GM12878 (cell line): ENCODE results near the gene PRPF6. TPM values are rescaled to one million over a fixed set of nuclear protein-coding genes. Genes with fewer than 3 reads are reported as not detected.

Source experiments
- ATAC-seq: fragments of 200-7000 bp; cut with Tn5 transposase; 3 replicates; pipeline ENCODE4 v1.9.1; 2020; ENCODE audit warnings: mild to moderate bottlenecking, moderate library complexity
- BruUV-seq: library from RNA; stranded (reverse); fragments of 400-500 nt; replicated peaks from 2 replicates; lab custom pipeline; 2021; lab: Mats Ljungman, UMichigan
- CTCF ChIA-PET: fragments of 300-600 bp; sonication (Branson Sonifier 250); formaldehyde crosslinking; extraction: SDS; loops from one replicate; lab custom pipeline; 2021; ENCODE audit warnings: inconsistent platforms; lab: Yijun Ruan, JAX
- POLR2A ChIA-PET: fragments of 350-600 bp; formaldehyde crosslinking; extraction: SDS; loops from one replicate; lab custom pipeline; 2021; ENCODE audit warnings: inconsistent platforms; lab: Charles Lee
- RAD21 ChIA-PET: fragments of 300-600 bp; sonication (Branson Sonifier 250); formaldehyde crosslinking; loops from one replicate; lab custom pipeline; 2023; ENCODE audit warnings: antibody characterized with exemption; ENCODE audit not compliant: unreplicated experiment; lab: Charles Lee
- SMC1A ChIA-PET: fragments of 300-600 bp; sonication (Branson Sonifier 250); formaldehyde crosslinking; loops from one replicate; lab custom pipeline; 2023; ENCODE audit not compliant: unreplicated experiment, uncharacterized antibody; lab: Charles Lee
- DNase-seq: peaks from one replicate; pipeline ENCODE4 v3.0.0-alpha.2; 2011; ENCODE audit warnings: low read depth, low spot score
- FAIRE-seq: peaks from 3 replicates; lab custom pipeline; 2011; peaks lifted over from hg19 to GRCh38; lab: Jason Lieb, UNC
- H2AFZ ChIP-seq: 2 replicates; pipeline ENCODE4 v1.6.0; 2011; ENCODE audit warnings: low read depth, low read length, control low read depth; ENCODE audit not compliant: control insufficient read depth
- H3K27ac ChIP-seq: 2 replicates; pipeline ENCODE4 v1.5.1; 2011; ENCODE audit warnings: control low read depth; ENCODE audit not compliant: control insufficient read depth, insufficient read depth
- H3K27me3 ChIP-seq, 2 experiments: replicated peaks in 1 of 2; 2 replicates each; pipeline versions ENCODE4 v1.6.0 to v1.6.1; 2011; ENCODE audit warnings: low read length in 1 of 2; ENCODE audit not compliant: control insufficient read depth in 2 of 2, insufficient read depth in 2 of 2
- H3K36me3 ChIP-seq, 2 experiments: 2 replicates each; pipeline ENCODE4 v1.5.1; 2011; ENCODE audit warnings: low read length in 1 of 2; ENCODE audit not compliant: control insufficient read depth in 2 of 2, insufficient read depth in 2 of 2
- H3K4me1 ChIP-seq: 2 replicates; pipeline ENCODE4 v1.6.1; 2011; ENCODE audit warnings: mild to moderate bottlenecking, low read length, moderate library complexity, mixed read lengths; ENCODE audit not compliant: control insufficient read depth, insufficient read depth
- H3K4me2 ChIP-seq: 2 replicates; pipeline ENCODE4 v1.6.0; 2011; ENCODE audit warnings: control low read depth; ENCODE audit not compliant: control insufficient read depth, insufficient read depth
- H3K4me3 ChIP-seq: fragments of 200-600 bp; sonication (generic); 2 replicates; pipeline ENCODE4 v1.5.1; 2016
- H3K79me2 ChIP-seq: 2 replicates; pipeline ENCODE4 v1.6.0; 2011; ENCODE audit warnings: low read length; ENCODE audit not compliant: control insufficient read depth, insufficient read depth
- H3K9ac ChIP-seq: 2 replicates; pipeline ENCODE4 v1.8.0; 2011; ENCODE audit warnings: low read length, control low read depth, mixed read lengths; ENCODE audit not compliant: control insufficient read depth, insufficient read depth
- H3K9me3 ChIP-seq: replicated peaks from 3 replicates; pipeline ENCODE4 v1.5.1; 2011; ENCODE audit warnings: mild to moderate bottlenecking, low read length; ENCODE audit not compliant: control insufficient read depth, insufficient read depth
- H4K20me1 ChIP-seq: 2 replicates; pipeline ENCODE4 v1.6.0; 2011; ENCODE audit not compliant: control insufficient read depth, insufficient read depth
- BHLHE40 ChIP-seq, 2 experiments: fragments of 450-650 bp in 1 of 2; IDR thresholded peaks; 2 replicates each; pipeline ENCODE4 v1.6.1; 2011 to 2017; ENCODE audit warnings: low read depth in 2 of 2, borderline replicate concordance in 1 of 2, improper control_type of control experiment in 1 of 2, low read length in 1 of 2, mild to moderate bottlenecking in 1 of 2
- IRF4 ChIP-seq: IDR thresholded peaks from 2 replicates; pipeline ENCODE4 v1.6.1; 2011; ENCODE audit warnings: low read depth, low read length
- NBN ChIP-seq: fragments of 450-650 bp; IDR thresholded peaks from 2 replicates; pipeline ENCODE4 v1.6.1; 2016
- NR2F1 ChIP-seq: fragments of 450-650 bp; conservative IDR thresholded peaks from 2 replicates; pipeline ENCODE4 v1.6.1; 2017; ENCODE audit warnings: mild to moderate bottlenecking
- RAD21 ChIP-seq: IDR thresholded peaks from 2 replicates; pipeline ENCODE4 v1.6.1; 2011; ENCODE audit warnings: mild to moderate bottlenecking, low read depth, low read length, moderate library complexity; ENCODE audit not compliant: insufficient read depth
- RUNX3 ChIP-seq: IDR thresholded peaks from 2 replicates; pipeline ENCODE4 v1.6.1; 2012; ENCODE audit warnings: low read length, inconsistent platforms
- STAT1 ChIP-seq: fragments of 450-650 bp; conservative IDR thresholded peaks from 2 replicates; pipeline ENCODE4 v1.6.1; 2014; ENCODE audit warnings: antibody characterized with exemption, mild to moderate bottlenecking
- TCF12 ChIP-seq: IDR thresholded peaks from 2 replicates; pipeline ENCODE4 v1.6.1; 2011; ENCODE audit warnings: low read depth, mild to moderate bottlenecking, low read length
- ZNF274 ChIP-seq: IDR thresholded peaks from one replicate; pipeline ENCODE4 v1.8.0; 2011; ENCODE audit not compliant: insufficient read length, insufficient read depth
- WGBS: methylation state at CpG from one replicate; pipeline ENCODE4 v1.1.6; 2016; ENCODE audit warnings: low lambda C conversion rate; ENCODE audit not compliant: insufficient replicate concordance, insufficient coverage; ENCODE audit errors: missing lambda C conversion rate; 5-methylcytosine and 5-hydroxymethylcytosine counted together
- in situ Hi-C: fragments of 300-500 bp; cut with MboI; formaldehyde crosslinking; loops from 9 replicates; pipeline ENCODE4 v1.14.3; 2018; ENCODE audit warnings: mixed read lengths
- intact Hi-C: fragments of 100-400 bp; cut with micrococcal nuclease; formaldehyde crosslinking; loops from one replicate; pipeline ENCODE4 v1.14.2; 2022; ENCODE audit not compliant: unreplicated experiment
- polyA plus RNA-seq, 11 experiments: library from polyadenylated mRNA; depleted of rRNA in 4 of 11; unstranded in 6 of 11; stranded (reverse) in 5 of 11; fragments of >200 nt; fragmentation: Nextera tagmentation in 4 of 11; fragmentation: Illumina TruSeq in 1 of 11; extraction: Ambion mirVana in 4 of 11; extraction: Trizol in 1 of 11; gene quantifications; 1 replicate in 1 of 11; 2 replicates in 10 of 11; pipeline versions ENCODE4 v1.2.1 to v1.2.3, GENCODE V29; 2011 to 2016; ENCODE audit warnings: inconsistent platforms in 2 of 11, missing spikeins in 2 of 11, low read depth in 1 of 11
- total RNA-seq, 4 experiments: library from RNA; depleted of rRNA in 3 of 4; stranded (reverse); fragments of >200 nt in 3 of 4; fragmentation: Illumina TruSeq in 1 of 4; extraction: Trizol in 1 of 4; gene quantifications; 2 replicates each; pipeline versions ENCODE4 v1.2.1 to v1.2.3, GENCODE V29; 2013 to 2021
- TF ChIP-seq, protein P1 (sequence below): IDR thresholded peaks from 2 replicates; pipeline ENCODE4 v1.6.1; 2012; ENCODE audit warnings: low read depth, low read length, improper control_type of control experiment
- TF ChIP-seq, protein P2 (sequence below): IDR thresholded peaks from 2 replicates; pipeline ENCODE4 v1.6.1; 2011; ENCODE audit warnings: borderline replicate concordance, low read depth, mild to moderate bottlenecking, moderate library complexity, mixed read lengths, low read length; ENCODE audit not compliant: insufficient read depth; ENCODE audit errors: extremely low read length
- TF ChIP-seq, protein P3 (sequence below): fragments of 450-650 bp; IDR thresholded peaks from 2 replicates; pipeline ENCODE4 v1.6.1; 2017; ENCODE audit warnings: mild to moderate bottlenecking, moderate library complexity
- TF ChIP-seq, protein P4 (sequence below): IDR thresholded peaks from 2 replicates; pipeline ENCODE4 v1.6.1; 2011; ENCODE audit warnings: borderline replicate concordance, low read depth, mild to moderate bottlenecking, moderate library complexity, low read length; ENCODE audit not compliant: insufficient read depth, poor library complexity, severe bottlenecking

The PRPF6 gene
- total and polyA plus RNA-seq, 10 of the 15 experiments (the other 5 are each of a cell fraction or from before 2014, with no cell fraction given): 5.0 to 102 (median 71.3) TPM

GRCh38 chr20:64009811-64010387 lies 29.0 kb downstream of the PRPF6 start (continued):
- TF ChIP-seq, protein P1, sequence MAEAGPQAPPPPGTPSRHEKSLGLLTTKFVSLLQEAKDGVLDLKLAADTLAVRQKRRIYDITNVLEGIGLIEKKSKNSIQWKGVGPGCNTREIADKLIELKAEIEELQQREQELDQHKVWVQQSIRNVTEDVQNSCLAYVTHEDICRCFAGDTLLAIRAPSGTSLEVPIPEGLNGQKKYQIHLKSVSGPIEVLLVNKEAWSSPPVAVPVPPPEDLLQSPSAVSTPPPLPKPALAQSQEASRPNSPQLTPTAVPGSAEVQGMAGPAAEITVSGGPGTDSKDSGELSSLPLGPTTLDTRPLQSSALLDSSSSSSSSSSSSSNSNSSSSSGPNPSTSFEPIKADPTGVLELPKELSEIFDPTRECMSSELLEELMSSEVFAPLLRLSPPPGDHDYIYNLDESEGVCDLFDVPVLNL: no peak
- TF ChIP-seq, protein P2, sequence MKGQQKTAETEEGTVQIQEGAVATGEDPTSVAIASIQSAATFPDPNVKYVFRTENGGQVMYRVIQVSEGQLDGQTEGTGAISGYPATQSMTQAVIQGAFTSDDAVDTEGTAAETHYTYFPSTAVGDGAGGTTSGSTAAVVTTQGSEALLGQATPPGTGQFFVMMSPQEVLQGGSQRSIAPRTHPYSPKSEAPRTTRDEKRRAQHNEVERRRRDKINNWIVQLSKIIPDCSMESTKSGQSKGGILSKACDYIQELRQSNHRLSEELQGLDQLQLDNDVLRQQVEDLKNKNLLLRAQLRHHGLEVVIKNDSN: no peak
- no peak for TF ChIP-seq STAT1

- Histone ChIP-seq H4K20me1 (no peaks in the 10 kb centered on the region), H3K36me3 (peaks cover 38 to 59% of the 10 kb centered on the region in 2 experiments), H2AFZ (no peak overlapping the region), H3K9ac (peak overlapping the region; percentile 36; the same call in 1 of the 2 replicates), H3K79me2 (peaks cover 9% of the 10 kb centered on the region), H3K27ac (peak overlapping the region; percentile 94), H3K4me1 (peaks cover 27% of the 10 kb centered on the region), H3K4me2 (no peak overlapping the region), H3K9me3 (peaks cover 52% of the 10 kb centered on the region), H3K27me3 (no peaks in the 10 kb centered on the region), H3K4me3 (no peak overlapping the region)
- CTCF ChIA-PET: interaction anchor here (0.8 to 1.3 kb wide), 3 partner anchors 26 to 46 kb away, joined by 3 to 5 read pairs (median 3); partner anchors contain the start of gene PRPF6
- RAD21 ChIA-PET: interaction anchor here (1.2 to 1.3 kb wide), 2 partner anchors 26 to 45 kb away, joined by 4 read pairs; no protein-coding TSS in a partner anchor
- intact Hi-C loops (loop anchor here (1.0 kb wide), 1 partner anchor 29 kb away; the partner anchor contains the start of gene PRPF6), in situ Hi-C loops (no loop called here)
- DNase-seq (peak; percentile 31), FAIRE-seq (peak; percentile 71), ATAC-seq (peak; percentile 76)
- no TSS peak for BruUV-seq
- SMC1A ChIA-PET: interaction anchor here (0.6 to 1.6 kb wide), 4 partner anchors 21 to 47 kb away, joined by 3 to 15 read pairs (median 7); partner anchors contain the start of genes C20orf204, PRPF6 and SAMD10
- POLR2A ChIA-PET: interaction anchor here (1.0 kb wide), 1 partner anchor 26 kb away, joined by 3 read pairs; no protein-coding TSS in a partner anchor
- 62% methylated on average over 8 of the region's 8 CpGs for WGBS
- peak; percentile 63; the same call in 1 of the 2 replicates for TF ChIP-seq TCF12
- TF ChIP-seq IRF4: peak; percentile 75; the same call in 1 of the 2 replicates
- TF ChIP-seq, protein P3, sequence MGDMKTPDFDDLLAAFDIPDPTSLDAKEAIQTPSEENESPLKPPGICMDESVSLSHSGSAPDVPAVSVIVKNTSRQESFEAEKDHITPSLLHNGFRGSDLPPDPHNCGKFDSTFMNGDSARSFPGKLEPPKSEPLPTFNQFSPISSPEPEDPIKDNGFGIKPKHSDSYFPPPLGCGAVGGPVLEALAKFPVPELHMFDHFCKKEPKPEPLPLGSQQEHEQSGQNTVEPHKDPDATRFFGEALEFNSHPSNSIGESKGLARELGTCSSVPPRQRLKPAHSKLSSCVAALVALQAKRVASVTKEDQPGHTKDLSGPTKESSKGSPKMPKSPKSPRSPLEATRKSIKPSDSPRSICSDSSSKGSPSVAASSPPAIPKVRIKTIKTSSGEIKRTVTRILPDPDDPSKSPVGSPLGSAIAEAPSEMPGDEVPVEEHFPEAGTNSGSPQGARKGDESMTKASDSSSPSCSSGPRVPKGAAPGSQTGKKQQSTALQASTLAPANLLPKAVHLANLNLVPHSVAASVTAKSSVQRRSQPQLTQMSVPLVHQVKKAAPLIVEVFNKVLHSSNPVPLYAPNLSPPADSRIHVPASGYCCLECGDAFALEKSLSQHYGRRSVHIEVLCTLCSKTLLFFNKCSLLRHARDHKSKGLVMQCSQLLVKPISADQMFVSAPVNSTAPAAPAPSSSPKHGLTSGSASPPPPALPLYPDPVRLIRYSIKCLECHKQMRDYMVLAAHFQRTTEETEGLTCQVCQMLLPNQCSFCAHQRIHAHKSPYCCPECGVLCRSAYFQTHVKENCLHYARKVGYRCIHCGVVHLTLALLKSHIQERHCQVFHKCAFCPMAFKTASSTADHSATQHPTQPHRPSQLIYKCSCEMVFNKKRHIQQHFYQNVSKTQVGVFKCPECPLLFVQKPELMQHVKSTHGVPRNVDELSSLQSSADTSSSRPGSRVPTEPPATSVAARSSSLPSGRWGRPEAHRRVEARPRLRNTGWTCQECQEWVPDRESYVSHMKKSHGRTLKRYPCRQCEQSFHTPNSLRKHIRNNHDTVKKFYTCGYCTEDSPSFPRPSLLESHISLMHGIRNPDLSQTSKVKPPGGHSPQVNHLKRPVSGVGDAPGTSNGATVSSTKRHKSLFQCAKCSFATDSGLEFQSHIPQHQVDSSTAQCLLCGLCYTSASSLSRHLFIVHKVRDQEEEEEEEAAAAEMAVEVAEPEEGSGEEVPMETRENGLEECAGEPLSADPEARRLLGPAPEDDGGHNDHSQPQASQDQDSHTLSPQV: peak; percentile 94; the same call in 1 of the 2 replicates
- TF ChIP-seq NBN: no peak
- TF ChIP-seq, protein P4, sequence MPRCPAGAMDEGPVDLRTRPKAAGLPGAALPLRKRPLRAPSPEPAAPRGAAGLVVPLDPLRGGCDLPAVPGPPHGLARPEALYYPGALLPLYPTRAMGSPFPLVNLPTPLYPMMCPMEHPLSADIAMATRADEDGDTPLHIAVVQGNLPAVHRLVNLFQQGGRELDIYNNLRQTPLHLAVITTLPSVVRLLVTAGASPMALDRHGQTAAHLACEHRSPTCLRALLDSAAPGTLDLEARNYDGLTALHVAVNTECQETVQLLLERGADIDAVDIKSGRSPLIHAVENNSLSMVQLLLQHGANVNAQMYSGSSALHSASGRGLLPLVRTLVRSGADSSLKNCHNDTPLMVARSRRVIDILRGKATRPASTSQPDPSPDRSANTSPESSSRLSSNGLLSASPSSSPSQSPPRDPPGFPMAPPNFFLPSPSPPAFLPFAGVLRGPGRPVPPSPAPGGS: peak; percentile 21
- no peak for TF ChIP-seq NR2F1
- no peak for TF ChIP-seq ZNF274
- TF ChIP-seq RAD21: no peak
- TF ChIP-seq BHLHE40 (IDR thresholded peaks at IDR 0.05; ENCODE audit: borderline replicate concordance in 1 of 2, low read depth in 2 of 2, low read length in 1 of 2): peak; percentile 68 to 81
- TF ChIP-seq RUNX3: 0 out of 2 replicates have a peak, but pooled peaks have one; percentile 5
These were observed 29.8 kb downstream of the PRPF6 start for GRCh38 chr20:64010711-64011237.
